Astrocyte (in vitro differentiated cells and primary cell): ENCODE data around the gene TH.

Source experiments
- EZH2 ChIP-seq: IDR thresholded peaks from 2 replicates; pipeline ENCODE4 v1.6.1; 2012; ENCODE audit warnings: mild to moderate bottlenecking, low read length, inconsistent platforms; ENCODE audit not compliant: insufficient read depth
- TF ChIP-seq, protein P1 (sequence below): IDR thresholded peaks from 2 replicates; pipeline ENCODE4 v1.5.1; 2011; ENCODE audit warnings: low read depth, mild to moderate bottlenecking, inconsistent platforms, low read length, moderate library complexity; ENCODE audit not compliant: insufficient read depth

DNA sequence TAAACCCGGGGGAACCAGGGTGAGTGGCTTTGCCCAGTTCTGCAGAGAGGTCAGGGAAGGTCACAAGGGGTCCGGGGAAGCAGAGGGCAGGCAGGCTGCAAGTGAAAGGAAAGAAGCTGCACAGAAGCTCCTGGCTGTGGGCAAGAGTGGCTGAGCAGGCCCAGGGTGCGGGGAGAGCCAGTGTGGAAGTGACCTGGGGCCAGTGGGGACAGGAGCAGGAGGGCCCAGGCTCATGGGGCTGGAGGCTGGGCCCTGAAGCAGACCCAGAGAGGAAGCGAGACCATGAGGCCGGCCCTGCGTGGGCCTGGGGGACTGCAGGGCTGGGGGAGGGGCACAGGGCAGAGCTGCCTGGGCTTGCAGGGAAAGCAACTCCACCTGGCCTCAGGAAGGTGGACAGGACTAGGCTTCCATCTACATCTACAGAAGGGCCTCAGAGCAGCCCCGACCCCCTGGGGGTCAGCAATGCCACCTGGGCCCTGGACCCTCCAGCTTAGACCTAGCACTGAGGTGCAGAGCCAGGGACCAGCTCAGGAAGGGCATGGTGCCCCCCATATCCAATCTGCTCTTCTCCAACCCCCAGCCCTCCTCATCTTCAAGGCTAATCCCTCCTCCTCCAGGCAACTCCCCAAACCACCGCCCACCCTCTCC, 44.0 kb downstream of the TH start:
- TF ChIP-seq, protein P1, sequence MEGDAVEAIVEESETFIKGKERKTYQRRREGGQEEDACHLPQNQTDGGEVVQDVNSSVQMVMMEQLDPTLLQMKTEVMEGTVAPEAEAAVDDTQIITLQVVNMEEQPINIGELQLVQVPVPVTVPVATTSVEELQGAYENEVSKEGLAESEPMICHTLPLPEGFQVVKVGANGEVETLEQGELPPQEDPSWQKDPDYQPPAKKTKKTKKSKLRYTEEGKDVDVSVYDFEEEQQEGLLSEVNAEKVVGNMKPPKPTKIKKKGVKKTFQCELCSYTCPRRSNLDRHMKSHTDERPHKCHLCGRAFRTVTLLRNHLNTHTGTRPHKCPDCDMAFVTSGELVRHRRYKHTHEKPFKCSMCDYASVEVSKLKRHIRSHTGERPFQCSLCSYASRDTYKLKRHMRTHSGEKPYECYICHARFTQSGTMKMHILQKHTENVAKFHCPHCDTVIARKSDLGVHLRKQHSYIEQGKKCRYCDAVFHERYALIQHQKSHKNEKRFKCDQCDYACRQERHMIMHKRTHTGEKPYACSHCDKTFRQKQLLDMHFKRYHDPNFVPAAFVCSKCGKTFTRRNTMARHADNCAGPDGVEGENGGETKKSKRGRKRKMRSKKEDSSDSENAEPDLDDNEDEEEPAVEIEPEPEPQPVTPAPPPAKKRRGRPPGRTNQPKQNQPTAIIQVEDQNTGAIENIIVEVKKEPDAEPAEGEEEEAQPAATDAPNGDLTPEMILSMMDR, result no peak
- no peak for TF ChIP-seq EZH2
